GM23338 (cell line): ENCODE measurements around the gene SMIM12. TPM values are rescaled to one million over a fixed set of nuclear protein-coding genes. Genes with fewer than 3 reads are reported as not detected.

ENCODE experiments used
- ATAC-seq: fragments of 200-7000 bp; cut with Tn5 transposase; 3 replicates; pipeline ENCODE4 v1.9.1; 2020
- DNase-seq: peaks from one replicate; pipeline ENCODE4 v3.0.0-alpha.2; 2015; ENCODE audit warnings: low spot score
- H2AFZ ChIP-seq: fragments of 200-600 bp; sonication (generic); 2 replicates; pipeline ENCODE4 v1.8.0; 2016; ENCODE audit warnings: antibody characterized with exemption, mild to moderate bottlenecking, moderate library complexity
- H3F3A ChIP-seq: fragments of 200-600 bp; sonication (generic); replicated peaks from 2 replicates; pipeline ENCODE4 v1.8.0; 2017; ENCODE audit warnings: antibody characterized with exemption, mixed run types, low read depth
- H3K27ac ChIP-seq: fragments of 200-600 bp; sonication (generic); 2 replicates; pipeline ENCODE4 v1.6.1; 2016; ENCODE audit warnings: low read depth
- H3K27me3 ChIP-seq: fragments of 200-600 bp; sonication (generic); 2 replicates; pipeline ENCODE4 v1.8.0; 2016; ENCODE audit warnings: mild to moderate bottlenecking, mixed run types, moderate library complexity; ENCODE audit not compliant: insufficient read depth
- H3K36me3 ChIP-seq: fragments of 200-600 bp; sonication (generic); 2 replicates; pipeline ENCODE4 v1.8.0; 2016; ENCODE audit warnings: mild to moderate bottlenecking; ENCODE audit not compliant: insufficient read depth
- H3K4me1 ChIP-seq: fragments of 200-600 bp; sonication (generic); 2 replicates; pipeline ENCODE4 v1.8.0; 2016; ENCODE audit warnings: mild to moderate bottlenecking, moderate library complexity; ENCODE audit not compliant: insufficient read depth
- H3K4me2 ChIP-seq: fragments of 200-600 bp; sonication (generic); 2 replicates; pipeline ENCODE4 v1.7.1; 2017; ENCODE audit warnings: mixed run types
- H3K4me3 ChIP-seq: fragments of 200-600 bp; sonication (generic); 2 replicates; pipeline ENCODE4 v1.6.1; 2016; ENCODE audit warnings: mixed run types
- H3K79me2 ChIP-seq: fragments of 200-600 bp; sonication (generic); replicated peaks from 2 replicates; pipeline ENCODE4 v1.8.0; 2017; ENCODE audit warnings: mild to moderate bottlenecking; ENCODE audit not compliant: insufficient read depth
- H3K9me2 ChIP-seq: fragments of 200-600 bp; sonication (generic); 2 replicates; pipeline ENCODE4 v1.8.0; 2017; ENCODE audit not compliant: insufficient read depth
- H4K20me1 ChIP-seq: fragments of 200-600 bp; sonication (generic); replicated peaks from 2 replicates; pipeline ENCODE4 v1.8.0; 2017; ENCODE audit warnings: mild to moderate bottlenecking; ENCODE audit not compliant: insufficient read depth
- H3K27ac Mint-ChIP-seq: 2 replicates; pipeline ENCODE4 v1.8.0; 2020; ENCODE audit warnings: inconsistent platforms, mild to moderate bottlenecking, moderate library complexity, mixed read lengths
- H3K27me3 Mint-ChIP-seq: 3 replicates; pipeline ENCODE4 v1.8.0; 2022; ENCODE audit warnings: low read depth, mild to moderate bottlenecking, moderate library complexity, mixed read lengths, inconsistent platforms; ENCODE audit not compliant: insufficient read depth, poor library complexity
- H3K36me3 Mint-ChIP-seq: 3 replicates; pipeline ENCODE4 v1.8.0; 2021; ENCODE audit warnings: low read depth, mild to moderate bottlenecking, inconsistent platforms, moderate library complexity, mixed read lengths
- H3K4me1 Mint-ChIP-seq: 3 replicates; pipeline ENCODE4 v1.8.0; 2020; ENCODE audit warnings: mild to moderate bottlenecking, inconsistent platforms, mixed read lengths
- H3K4me3 Mint-ChIP-seq: 3 replicates; pipeline ENCODE4 v1.8.0; 2021; ENCODE audit warnings: moderate library complexity, mild to moderate bottlenecking, inconsistent platforms, mixed read lengths
- H3K9me3 Mint-ChIP-seq: 3 replicates; pipeline ENCODE4 v1.8.0; 2020; ENCODE audit warnings: moderate library complexity, mild to moderate bottlenecking, inconsistent platforms, mixed read lengths
- CREB1 ChIP-seq: fragments of 250-450 bp; sonication (Bioruptor Pico); IDR thresholded peaks from 2 replicates; pipeline ENCODE4 v1.5.0; 2020; ENCODE audit warnings: low read depth, mild to moderate bottlenecking, moderate library complexity
- CTCF ChIP-seq, 2 experiments: fragments of 200-600 bp in 1 of 2; sonication (generic) in 1 of 2; conservative IDR thresholded peaks; 2 replicates each; pipeline versions ENCODE4 v1.5.1 to v1.6.1; 2016 to 2017; ENCODE audit warnings: antibody characterized with exemption in 2 of 2, low read depth in 2 of 2, mild to moderate bottlenecking in 2 of 2, moderate library complexity in 1 of 2
- ETS1 ChIP-seq: IDR thresholded peaks from 2 replicates; pipeline ENCODE4 v1.6.1; 2016; ENCODE audit warnings: antibody characterized with exemption
- EZH2 ChIP-seq: fragments of 200-600 bp; sonication (generic); IDR thresholded peaks from one replicate; pipeline ENCODE4 v1.8.0; 2017; ENCODE audit warnings: antibody characterized with exemption, mild to moderate bottlenecking, low read depth; ENCODE audit not compliant: unreplicated experiment
- EZH2phosphoT487 ChIP-seq: fragments of 200-600 bp; sonication (generic); IDR thresholded peaks from one replicate; pipeline ENCODE4 v1.8.1; 2018; ENCODE audit warnings: antibody characterized with exemption; ENCODE audit not compliant: unreplicated experiment
- JUNB ChIP-seq: IDR thresholded peaks from one replicate; pipeline ENCODE4 v1.6.1; 2016; ENCODE audit warnings: antibody characterized with exemption; ENCODE audit not compliant: unreplicated experiment
- NANOG ChIP-seq: IDR thresholded peaks from 2 replicates; pipeline ENCODE4 v1.6.1; 2016; ENCODE audit warnings: antibody characterized with exemption, borderline replicate concordance
- POLR2AphosphoS5 ChIP-seq: IDR thresholded peaks from 2 replicates; pipeline ENCODE4 v1.6.1; 2016; ENCODE audit warnings: antibody characterized with exemption, low read depth
- REST ChIP-seq: IDR thresholded peaks from one replicate; pipeline ENCODE4 v1.6.1; 2018; ENCODE audit warnings: antibody characterized with exemption; ENCODE audit not compliant: unreplicated experiment
- STAT1 ChIP-seq: IDR thresholded peaks from one replicate; pipeline ENCODE4 v1.6.1; 2016; ENCODE audit warnings: antibody characterized with exemption; ENCODE audit not compliant: unreplicated experiment
- ZNF114 ChIP-seq: fragments of 250-450 bp; sonication (Bioruptor Pico); IDR thresholded peaks from 2 replicates; pipeline ENCODE4 v1.5.0; 2020; ENCODE audit warnings: mild to moderate bottlenecking, moderate library complexity
- ZNF331 ChIP-seq: fragments of 250-450 bp; sonication (Bioruptor Pico); IDR thresholded peaks from 2 replicates; pipeline ENCODE4 v1.5.0; 2020; ENCODE audit warnings: low read depth, mild to moderate bottlenecking, moderate library complexity
- ZNF462 ChIP-seq: fragments of 250-450 bp; sonication (Bioruptor Pico); IDR thresholded peaks from 2 replicates; pipeline ENCODE4 v1.5.0; 2020; ENCODE audit warnings: mild to moderate bottlenecking, moderate library complexity
- polyA plus RNA-seq: library from polyadenylated mRNA; unstranded; fragments of >200 nt; fragmentation: Nextera tagmentation; extraction: Ambion mirVana; gene quantifications from 2 replicates; pipeline ENCODE4 v1.2.1, GENCODE V29; 2016
- total RNA-seq: library from RNA; depleted of rRNA; stranded (reverse); fragments of >200 nt; shearing (Covaris generic); gene quantifications from 2 replicates; pipeline ENCODE4 v1.2.3, GENCODE V29; 2014

Gene SMIM12
- total and polyA plus RNA-seq, 2 experiments from 2014 or later = 22.7 to 25.3 TPM

GRCh38 chr1:34872133-34872503 lies 12.6 kb upstream of the SMIM12 start:
- H3K4me3 ChIP-seq = no peak overlapping the region
- H3K36me3 Mint-ChIP-seq = no peaks in the 10 kb centered on the region; the same call in 2 of the 3 replicates
- no peak overlapping the region for H3K27ac Mint-ChIP-seq
- H3K79me2 ChIP-seq = 0 out of 2 replicates have a peak, but pooled peaks cover 3% of the 10 kb centered on the region
- peaks cover 10% of the 10 kb centered on the region for H3K27me3 Mint-ChIP-seq
- no peak overlapping the region for H3K4me3 Mint-ChIP-seq
- H2AFZ ChIP-seq = no peak overlapping the region
- no peak overlapping the region for H3K4me2 ChIP-seq
- no peaks in the 10 kb centered on the region for H3K4me1 ChIP-seq
- H3F3A ChIP-seq = no peaks in the 10 kb centered on the region
- no peaks in the 10 kb centered on the region for H3K9me2 ChIP-seq
- H3K36me3 ChIP-seq = no peaks in the 10 kb centered on the region
- H4K20me1 ChIP-seq = peaks cover 4% of the 10 kb centered on the region; the same call in 1 of the 2 replicates
- H3K4me1 Mint-ChIP-seq = peaks cover 6% of the 10 kb centered on the region; the same call in 2 of the 3 replicates
- TF ChIP-seq JUNB = no peak
- no peak for TF ChIP-seq EZH2
- no peak for TF ChIP-seq ZNF331 (CRISPR knock-in tag)
- TF ChIP-seq ZNF462 = no peak
- no peak for TF ChIP-seq REST
- TF ChIP-seq ETS1 = no peak
- no peak for TF ChIP-seq POLR2AphosphoS5
- TF ChIP-seq STAT1 = no peak
- no peak for TF ChIP-seq NANOG
- no peak for TF ChIP-seq CTCF (conservative IDR thresholded peaks at IDR 0.05; ENCODE audit: low read depth in 2 of 2)
- no peak for TF ChIP-seq ZNF114 (CRISPR knock-in tag)
- TF ChIP-seq EZH2phosphoT487 = no peak
- TF ChIP-seq CREB1 (CRISPR knock-in tag) = no peak
- no peak overlapping the region for H3K27ac ChIP-seq
- ATAC-seq (no peak), DNase-seq (no peak)
- H3K9me3 Mint-ChIP-seq = no peaks in the 10 kb centered on the region
- H3K27me3 ChIP-seq = no peaks in the 10 kb centered on the region
